Inflammatory macrophage treated with lipopolysaccharide for 1 hour (primary cell): ENCODE measurements around the gene RNF17.
"Not testable (repeated sequence)": the region's sequence is repeated elsewhere in the genome, so short reads cannot be mapped to it uniquely, and the experiment has no call there.

Experiments
- DNase-seq, 2 donors: peaks; one replicate each; pipeline ENCODE4 v3.0.0-alpha.2; 2020 to 2022

The RNF17 gene

DNA sequence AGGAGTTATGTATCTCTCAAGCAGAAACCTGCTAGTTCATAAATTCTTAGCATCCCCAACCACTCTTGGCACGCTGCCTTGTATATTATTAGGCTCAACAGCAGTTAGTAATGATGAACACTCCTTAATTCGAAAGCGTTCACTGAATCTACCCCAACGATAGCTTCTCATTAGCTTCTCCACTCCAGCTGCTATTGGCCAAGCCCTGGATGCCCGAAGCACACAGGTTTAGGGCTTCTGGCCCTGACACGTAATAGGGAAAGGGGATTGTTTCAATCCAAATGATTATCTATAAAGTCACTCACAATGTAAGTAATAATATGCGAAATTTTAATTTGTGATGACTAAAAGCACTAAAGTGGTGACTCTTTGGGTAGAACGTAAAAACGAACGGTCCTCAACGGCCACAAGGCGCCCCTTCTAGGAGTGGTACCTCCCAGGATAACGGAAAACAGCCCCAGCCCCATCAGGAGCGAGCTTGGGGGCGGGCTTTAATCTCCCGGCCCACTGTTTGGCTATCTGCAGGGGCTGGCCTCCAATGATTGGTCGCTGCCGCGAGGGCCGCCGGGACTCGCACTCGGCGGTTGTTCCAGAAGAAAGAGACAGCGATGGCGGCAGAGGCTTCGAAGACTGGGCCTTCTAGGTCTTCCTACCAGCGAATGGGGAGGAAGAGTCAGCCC is at the start of gene RNF17:
TSS of gene RNF17 (plus strand) at position 574 of the 680 bp plus-strand sequence. CDS start at position 609, 35 bp downstream.
- no peak for DNase-seq

- no peak for DNase-seq
Measured at GRCh38 chr13:24716011-24716410, 48.0 kb upstream of the RNF17 start.

- DNase-seq: no peak
Measured at GRCh38 chr13:24716446-24716845, 47.5 kb upstream of the RNF17 start.

DNA sequence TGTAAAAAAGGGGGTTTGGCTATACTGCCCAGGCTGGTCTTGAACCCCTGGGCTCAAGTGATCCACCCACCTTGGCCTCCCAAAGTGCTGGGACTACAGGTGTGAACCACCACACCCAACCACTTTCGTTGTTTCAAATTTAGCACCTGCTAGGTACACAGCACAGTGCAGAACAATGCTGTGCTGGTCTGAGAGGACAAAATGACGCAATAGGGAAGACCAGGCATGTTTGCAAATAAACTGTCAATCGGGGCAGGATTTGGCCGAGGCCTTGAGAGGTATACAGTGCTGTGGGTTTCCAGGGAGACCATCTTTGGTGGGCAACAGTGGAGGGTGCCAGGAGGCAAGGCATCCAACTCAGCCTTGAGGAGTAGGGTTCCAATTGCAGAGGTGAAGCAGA is 46.8 kb upstream of the RNF17 start:
- no peak for DNase-seq

DNA sequence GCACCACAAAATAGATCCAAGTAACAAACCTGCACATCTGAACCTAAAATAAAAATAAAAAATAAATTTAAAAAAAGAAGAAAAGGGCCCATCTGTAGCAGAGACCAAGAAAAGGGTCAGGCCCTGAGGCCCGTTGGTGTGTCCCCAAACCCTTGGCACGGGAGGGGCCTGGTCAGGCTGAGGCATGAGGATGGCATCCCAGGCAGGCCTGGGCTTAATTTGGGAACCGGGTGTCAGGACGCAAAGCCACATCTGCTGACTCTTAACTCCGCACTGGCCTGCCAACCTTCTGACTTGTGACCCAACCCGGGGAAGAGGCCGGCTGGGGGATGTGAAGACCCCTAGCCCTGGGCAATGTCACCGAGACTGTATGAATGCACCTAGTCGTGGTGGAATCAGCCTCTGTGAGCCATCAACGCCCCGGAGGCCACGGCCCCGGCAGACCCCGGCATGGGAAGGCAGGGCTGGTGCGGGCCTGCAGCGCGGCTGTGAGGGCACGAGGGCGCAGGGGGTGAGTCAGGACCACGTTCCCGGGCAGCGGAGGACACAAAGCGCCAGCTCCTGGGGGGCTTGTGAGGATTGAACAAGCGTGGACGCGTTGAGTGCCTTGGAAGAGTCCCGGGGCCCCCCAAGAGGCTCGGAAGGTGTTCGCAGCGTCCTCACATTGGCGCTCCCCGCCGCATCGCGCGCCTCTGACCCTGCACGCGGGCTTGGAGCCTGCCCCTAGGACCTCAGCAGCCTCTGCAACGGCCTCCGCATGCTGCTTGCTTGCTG is 45.6 kb upstream of the RNF17 start:
- no peak for DNase-seq

- no peak for DNase-seq
Measured at GRCh38 chr13:24719139-24719538, 44.8 kb upstream of the RNF17 start.

- DNase-seq: no peak
Measured at GRCh38 chr13:24723206-24723605, 40.8 kb upstream of the RNF17 start.

GRCh38 chr13:24724714-24725113 is 39.3 kb upstream of the RNF17 start:
- DNase-seq: no peak

GRCh38 chr13:24725379-24725778 is 38.6 kb upstream of the RNF17 start:
- no peak for DNase-seq

- peak; percentile 65 to 81 for DNase-seq
Measured at GRCh38 chr13:24727731-24728601, 36.0 kb upstream of the RNF17 start.

- DNase-seq: not testable (repeated sequence)
Measured at GRCh38 chr13:24730873-24731567, 32.9 kb upstream of the RNF17 start.

- DNase-seq: peak; percentile 5 to 6
Measured at GRCh38 chr13:24734950-24735349, 29.0 kb upstream of the RNF17 start.

DNA sequence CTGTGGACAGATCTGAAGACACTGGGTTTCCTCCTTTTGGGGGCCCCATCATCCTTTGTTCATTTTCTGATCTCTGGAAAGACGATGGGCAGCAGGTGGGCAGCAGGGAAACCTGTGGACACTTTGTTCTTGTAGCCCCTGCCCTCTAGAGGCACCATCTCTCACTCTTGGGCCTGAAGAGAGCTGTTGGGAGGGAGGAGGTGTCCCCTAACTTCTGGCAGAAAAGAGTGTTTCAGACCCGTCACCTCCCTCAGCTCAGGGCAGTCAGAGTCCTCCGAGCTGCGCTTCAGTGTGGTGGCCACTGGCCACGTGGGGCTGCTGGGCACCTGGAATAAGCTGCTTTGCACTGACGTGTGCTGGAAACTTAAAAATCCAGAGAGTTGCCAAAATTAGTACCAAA is 26.9 kb upstream of the RNF17 start:
- DNase-seq: no peak

- no peak for DNase-seq
Measured at GRCh38 chr13:24738366-24738847, 25.6 kb upstream of the RNF17 start.

DNA sequence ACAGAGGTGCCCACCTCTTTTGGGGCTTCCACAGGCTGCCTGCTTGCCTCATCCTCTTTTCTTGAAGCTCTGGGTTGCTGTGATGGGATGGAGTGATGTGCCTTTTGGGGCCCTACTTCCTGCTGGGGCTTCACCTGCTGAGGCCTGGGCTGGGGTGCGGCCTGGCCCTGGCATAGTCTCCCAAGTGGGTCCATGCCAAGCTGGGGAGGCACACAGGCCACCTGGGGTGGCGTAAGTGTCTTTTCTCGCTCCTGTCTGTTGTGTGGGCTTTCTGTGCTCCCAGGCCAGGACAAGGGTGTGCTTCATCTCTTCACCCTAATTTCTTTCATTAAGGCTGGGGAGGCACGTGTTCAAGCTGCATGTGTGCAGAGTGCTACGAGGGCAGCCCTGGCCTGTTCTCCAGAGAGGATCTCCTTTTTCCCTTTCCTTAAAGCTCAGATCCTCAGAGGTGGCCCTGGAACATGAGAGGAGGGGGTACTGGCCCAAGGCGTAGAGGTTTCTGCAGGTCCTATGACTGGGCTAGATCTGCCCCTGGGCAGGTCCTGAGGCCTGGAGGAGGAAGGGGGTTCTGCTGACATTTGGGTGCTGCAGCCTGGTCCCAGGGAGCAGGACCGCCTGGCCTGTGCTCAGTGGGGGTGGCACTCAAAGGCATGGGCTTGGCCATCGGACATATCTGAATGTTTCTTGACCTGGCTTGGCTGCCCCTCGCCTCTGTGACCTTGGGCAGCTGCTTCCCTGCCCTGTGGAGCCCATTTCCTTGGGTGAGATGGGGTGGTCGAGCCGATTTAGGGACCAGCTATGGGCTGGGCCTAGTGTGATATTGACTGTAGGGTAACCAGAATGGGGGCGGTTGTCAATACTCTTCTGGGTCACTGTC is 23.7 kb upstream of the RNF17 start:
- DNase-seq: no peak

DNA sequence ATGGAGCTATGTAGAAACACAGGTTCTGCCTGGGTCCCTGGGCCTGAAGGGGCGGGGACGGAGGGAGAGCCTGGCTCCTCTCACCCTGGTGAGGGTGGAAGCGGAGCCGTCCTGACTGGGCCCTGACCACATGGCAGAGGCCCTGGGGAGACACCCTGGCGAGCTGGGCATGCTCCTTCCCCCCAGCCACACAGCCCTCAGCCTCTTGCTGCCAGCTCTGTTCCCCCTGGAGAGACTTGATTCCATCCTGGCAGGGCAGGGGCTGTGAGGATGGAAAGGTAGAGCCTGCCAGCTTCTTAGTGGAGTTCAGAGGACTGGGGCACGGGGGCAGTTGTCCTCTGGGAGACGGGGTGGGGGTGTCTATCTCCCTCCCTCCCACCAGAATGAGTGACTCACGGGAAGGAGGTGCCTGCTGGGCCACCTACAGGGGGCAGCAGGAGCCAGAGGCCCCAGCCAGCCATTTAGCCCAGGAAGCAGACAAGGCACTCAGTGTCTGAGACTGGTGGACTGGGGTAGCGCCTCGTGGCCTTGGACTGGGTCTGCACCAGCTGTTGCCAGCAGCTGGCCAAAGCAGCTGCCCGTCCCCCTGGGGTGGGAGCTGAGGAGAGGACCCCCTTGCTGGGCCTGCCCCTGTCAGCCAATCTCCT is 22.8 kb upstream of the RNF17 start:
- DNase-seq: no peak

DNA sequence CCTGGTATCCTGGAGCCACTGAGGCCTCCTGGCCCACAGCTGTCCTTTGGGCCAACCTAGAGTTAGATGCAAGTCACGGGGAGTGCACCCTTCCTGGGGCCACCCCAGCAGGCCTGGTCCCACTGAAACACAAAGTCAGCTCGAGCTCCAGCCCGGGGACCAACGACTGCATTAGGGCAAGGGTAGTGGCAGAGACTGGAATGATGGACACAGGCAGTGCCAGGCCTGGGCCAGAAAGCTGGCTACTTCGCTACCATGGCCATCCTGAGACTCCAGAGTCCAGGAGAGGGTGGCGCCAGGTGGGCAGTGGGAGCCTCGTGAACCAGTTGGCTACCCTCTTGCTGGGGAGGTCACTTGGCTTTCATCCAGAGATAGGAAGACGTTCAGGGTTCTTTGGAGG is 22.2 kb upstream of the RNF17 start:
- no peak for DNase-seq

GRCh38 chr13:24742294-24742693 is 21.7 kb upstream of the RNF17 start:
- DNase-seq: no peak

- no peak for DNase-seq
Measured at GRCh38 chr13:24742977-24743376, 21.0 kb upstream of the RNF17 start.

- DNase-seq: no peak
Measured at GRCh38 chr13:24744247-24744646, 19.7 kb upstream of the RNF17 start.

- no peak for DNase-seq
Measured at GRCh38 chr13:24745516-24745860, 18.5 kb upstream of the RNF17 start.
